Pancreas (tissue), 10 donors: ENCODE measurements around the gene CCSER1. TPM values are rescaled to one million over a fixed set of nuclear protein-coding genes. Genes with fewer than 3 reads are reported as not detected.

ENCODE experiments used
- ATAC-seq, 4 donors: fragments of 200-7000 bp; cut with Tn5 transposase; one replicate each; pipeline versions ENCODE4 v1.8.0 to v1.9.1; 2020; ENCODE audit warnings: mild to moderate bottlenecking in 4 of 4, moderate library complexity in 4 of 4
- DNase-seq, 6 donors: peaks; one replicate each; pipeline ENCODE4 v3.0.0-alpha.2; 2020
- FAIRE-seq: peaks from 2 replicates; lab custom pipeline; 2012; peaks lifted over from hg19 to GRCh38; lab: Jason Lieb, UNC
- H3K27ac ChIP-seq, 4 donors: fragments of 200-600 bp; sonication (generic); 1 replicate in 3 of 4; 2 replicates in 1 of 4; pipeline versions ENCODE4 v1.5.0 to v1.8.0; 2020
- H3K27me3 ChIP-seq, 4 donors: fragments of 200-600 bp; one replicate each; pipeline ENCODE4 v1.8.0; 2021
- H3K36me3 ChIP-seq, 3 donors: fragments of 200-600 bp; sonication (generic) in 1 of 3; one replicate each; pipeline versions ENCODE4 v1.5.0 to v1.8.0; 2020 to 2021
- H3K4me1 ChIP-seq, 3 donors: fragments of 200-600 bp; one replicate each; pipeline ENCODE4 v1.8.0; 2021
- H3K4me3 ChIP-seq, 4 donors: fragments of 200-600 bp; sonication (generic) in 2 of 4; one replicate each; pipeline versions ENCODE4 v1.5.0 to v1.8.0; 2020 to 2021
- H3K9me3 ChIP-seq, 4 donors: fragments of 200-600 bp; one replicate each; pipeline ENCODE4 v1.8.0; 2021
- WGBS, 2 donors: extraction: QIAGEN DNeasy Blood & Tissue Kit; methylation state at CpG; one replicate each; pipeline ENCODE4 v1.1.7; 2013; 5-methylcytosine and 5-hydroxymethylcytosine counted together
- intact Hi-C, 3 donors: fragments of 100-400 bp; cut with DNase I; formaldehyde crosslinking; loops; one replicate each; pipeline versions ENCODE4 v1.11.1 to v1.14.2; 2022
- polyA plus RNA-seq, 2 donors: library from polyadenylated mRNA; stranded (reverse); fragments of 200-250 nt; gene quantifications; one replicate each; pipeline ENCODE4 v1.2.3, GENCODE V29; 2013
- total RNA-seq, 6 donors: library from RNA; stranded (reverse); fragmentation: NEBNext Ultra II Directional in 4 of 6; extraction: Animal tissue kit (Norgen Biotek cat#: 25700) in 4 of 6; gene quantifications; one replicate each; pipeline versions ENCODE4 v1.2.1 to v1.2.4, GENCODE V29; 2021 to 2023
- TF ChIP-seq, protein P1 (sequence below), 4 donors: fragments of 200-600 bp; sonication (generic) in 3 of 4; IDR thresholded peaks; one replicate each; pipeline versions ENCODE4 v1.5.0 to v1.8.0; 2021; ENCODE audit warnings: antibody characterized with exemption in 4 of 4
- donor health status: healthy with polysubstance abuse.
- donor health status: DM: no; HTN: no; CAD: no; lungs with moderate emphysema.
- donor health status: DM: no; HTN: no; CAD: no.
- donor health status: control.
- donor health status: control.
- donor health status: Bipolar disorder and iron deficiency.
- donor health status: DM: yes; HTN: yes; CAD: no.
- donor health status: DM: no; HTN: no; CAD: no.
- donor health status: DM: no; HTN: no; CAD: no.
- donor health status: DM: yes; HTN: yes; CAD: no.

The CCSER1 gene
- total and polyA plus RNA-seq, 8 donors = 0.99 to 12.7 (median 5.1) TPM

DNA sequence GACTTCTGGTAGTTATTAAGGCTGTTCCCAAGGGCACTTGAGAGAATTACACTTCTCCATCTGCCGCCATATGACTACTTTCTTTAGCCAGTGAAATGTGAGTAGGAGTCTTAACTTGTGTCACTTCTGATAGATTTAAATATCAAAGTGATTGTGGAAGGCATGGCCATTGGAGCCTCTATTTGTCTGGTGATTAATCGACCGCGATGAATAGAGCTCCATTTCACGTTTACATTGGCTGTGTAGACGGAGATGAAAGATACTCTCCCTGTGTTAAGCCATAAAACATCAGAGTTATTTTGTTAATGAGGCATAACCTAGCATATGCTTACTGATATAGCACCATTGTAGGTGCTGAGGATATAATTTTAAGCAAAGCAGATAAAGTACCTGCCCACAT is 852.4 kb downstream of the CCSER1 start:
- Histone ChIP-seq H3K27ac (no peak overlapping the region), H3K4me3 (no peak overlapping the region), H3K27me3 (no peaks in the 10 kb centered on the region), H3K4me1 (no peaks in the 10 kb centered on the region), H3K9me3 (no peaks in the 10 kb centered on the region), H3K36me3 (no peaks in the 10 kb centered on the region)
- 91 to 92% methylated on average over 6 of the region's 6 CpGs for WGBS, 2 donors
- intact Hi-C loops = no loop called here
- FAIRE-seq = no peak
- TF ChIP-seq, protein P1, sequence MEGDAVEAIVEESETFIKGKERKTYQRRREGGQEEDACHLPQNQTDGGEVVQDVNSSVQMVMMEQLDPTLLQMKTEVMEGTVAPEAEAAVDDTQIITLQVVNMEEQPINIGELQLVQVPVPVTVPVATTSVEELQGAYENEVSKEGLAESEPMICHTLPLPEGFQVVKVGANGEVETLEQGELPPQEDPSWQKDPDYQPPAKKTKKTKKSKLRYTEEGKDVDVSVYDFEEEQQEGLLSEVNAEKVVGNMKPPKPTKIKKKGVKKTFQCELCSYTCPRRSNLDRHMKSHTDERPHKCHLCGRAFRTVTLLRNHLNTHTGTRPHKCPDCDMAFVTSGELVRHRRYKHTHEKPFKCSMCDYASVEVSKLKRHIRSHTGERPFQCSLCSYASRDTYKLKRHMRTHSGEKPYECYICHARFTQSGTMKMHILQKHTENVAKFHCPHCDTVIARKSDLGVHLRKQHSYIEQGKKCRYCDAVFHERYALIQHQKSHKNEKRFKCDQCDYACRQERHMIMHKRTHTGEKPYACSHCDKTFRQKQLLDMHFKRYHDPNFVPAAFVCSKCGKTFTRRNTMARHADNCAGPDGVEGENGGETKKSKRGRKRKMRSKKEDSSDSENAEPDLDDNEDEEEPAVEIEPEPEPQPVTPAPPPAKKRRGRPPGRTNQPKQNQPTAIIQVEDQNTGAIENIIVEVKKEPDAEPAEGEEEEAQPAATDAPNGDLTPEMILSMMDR (IDR thresholded peaks at IDR 0.05) = no peak
- DNase-seq = no peak
- no peak for ATAC-seq

DNA sequence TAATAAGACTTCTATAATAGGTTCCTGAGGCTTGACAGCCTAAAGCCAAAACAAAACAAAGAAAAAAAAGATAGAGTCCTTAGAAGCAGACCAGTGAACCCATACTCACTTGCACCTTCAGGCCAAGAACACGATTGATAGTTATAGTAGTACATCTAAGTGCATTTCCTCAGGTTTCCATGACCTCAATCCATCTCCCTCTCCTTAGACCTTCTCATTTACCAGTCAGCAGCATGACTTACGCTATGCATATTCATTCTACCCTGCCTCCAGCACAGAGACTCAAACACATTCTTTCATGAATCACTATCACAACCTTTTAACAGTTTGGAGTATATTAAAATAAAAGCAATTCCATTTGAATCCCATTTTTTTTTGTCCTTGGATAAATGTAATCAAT is 855.6 kb downstream of the CCSER1 start:
- Histone ChIP-seq H3K27ac (no peak overlapping the region), H3K27me3 (no peaks in the 10 kb centered on the region), H3K36me3 (no peaks in the 10 kb centered on the region), H3K9me3 (no peaks in the 10 kb centered on the region), H3K4me3 (no peak overlapping the region), H3K4me1 (no peaks in the 10 kb centered on the region)
- TF ChIP-seq, protein P1 (IDR thresholded peaks at IDR 0.05) = no peak
- WGBS, 2 donors = 74 to 80% methylated on average over 2 of the region's 2 CpGs
- DNase-seq (no peak), FAIRE-seq (no peak), ATAC-seq (peak in 1 of 4 donors; percentile 35)
- intact Hi-C loops = no loop called here

DNA sequence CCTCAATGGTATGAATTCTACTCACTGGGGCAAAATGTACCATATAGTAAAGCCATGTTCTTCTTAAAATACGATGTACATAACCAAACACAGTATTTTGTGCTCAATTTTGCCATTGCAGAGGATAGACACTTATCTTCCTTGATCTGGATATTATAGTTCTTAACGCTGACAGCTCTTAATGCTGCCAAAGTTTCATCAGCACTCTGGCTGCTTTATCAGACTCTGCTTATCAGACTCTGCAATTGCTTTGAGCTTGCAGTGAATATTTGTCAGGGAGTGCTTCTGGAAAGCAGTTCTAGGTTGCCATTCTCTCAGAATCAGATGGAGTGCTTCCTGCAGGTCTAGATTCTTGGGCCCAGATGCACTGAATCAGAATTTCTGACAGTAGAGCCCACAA is 863.1 kb downstream of the CCSER1 start:
- TF ChIP-seq, protein P1 (IDR thresholded peaks at IDR 0.05) = no peak
- Histone ChIP-seq H3K4me1 (no peaks in the 10 kb centered on the region), H3K36me3 (no peaks in the 10 kb centered on the region), H3K9me3 (no peaks in the 10 kb centered on the region), H3K27me3 (no peaks in the 10 kb centered on the region), H3K27ac (no peak overlapping the region), H3K4me3 (no peak overlapping the region)
- FAIRE-seq (no peak), DNase-seq (no peak), ATAC-seq (no peak)
- WGBS, 2 donors = 50 to 51% methylated on average over 2 of the region's 2 CpGs
- intact Hi-C loops = no loop called here

DNA sequence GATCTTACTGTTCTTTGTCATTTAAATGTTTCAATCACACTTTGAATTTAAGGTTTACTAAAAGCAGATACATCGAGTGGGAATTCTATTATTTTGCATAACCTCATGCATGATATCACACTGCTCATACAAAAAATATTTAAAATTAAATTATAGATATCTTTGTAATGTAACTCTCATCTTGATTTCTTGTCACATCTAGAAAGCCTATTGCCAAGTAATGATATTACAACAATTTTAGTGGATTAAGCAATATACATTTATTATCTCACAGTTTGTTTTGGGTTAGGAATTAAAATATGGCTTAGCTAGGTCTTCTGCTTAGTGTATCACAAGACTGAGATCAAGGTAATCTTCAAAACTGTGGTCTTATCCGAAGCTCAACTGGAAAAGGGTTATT is 865.0 kb downstream of the CCSER1 start:
- Histone ChIP-seq H3K36me3 (no peaks in the 10 kb centered on the region), H3K27me3 (no peaks in the 10 kb centered on the region), H3K9me3 (no peaks in the 10 kb centered on the region), H3K4me1 (no peaks in the 10 kb centered on the region), H3K4me3 (no peak overlapping the region), H3K27ac (no peak overlapping the region)
- ATAC-seq = no peak
- intact Hi-C loops = no loop called here
- TF ChIP-seq, protein P1 (IDR thresholded peaks at IDR 0.05) = no peak
- no peak for DNase-seq
- 77 to 85% methylated on average over 2 of the region's 2 CpGs for WGBS, 2 donors
- no peak for FAIRE-seq

DNA sequence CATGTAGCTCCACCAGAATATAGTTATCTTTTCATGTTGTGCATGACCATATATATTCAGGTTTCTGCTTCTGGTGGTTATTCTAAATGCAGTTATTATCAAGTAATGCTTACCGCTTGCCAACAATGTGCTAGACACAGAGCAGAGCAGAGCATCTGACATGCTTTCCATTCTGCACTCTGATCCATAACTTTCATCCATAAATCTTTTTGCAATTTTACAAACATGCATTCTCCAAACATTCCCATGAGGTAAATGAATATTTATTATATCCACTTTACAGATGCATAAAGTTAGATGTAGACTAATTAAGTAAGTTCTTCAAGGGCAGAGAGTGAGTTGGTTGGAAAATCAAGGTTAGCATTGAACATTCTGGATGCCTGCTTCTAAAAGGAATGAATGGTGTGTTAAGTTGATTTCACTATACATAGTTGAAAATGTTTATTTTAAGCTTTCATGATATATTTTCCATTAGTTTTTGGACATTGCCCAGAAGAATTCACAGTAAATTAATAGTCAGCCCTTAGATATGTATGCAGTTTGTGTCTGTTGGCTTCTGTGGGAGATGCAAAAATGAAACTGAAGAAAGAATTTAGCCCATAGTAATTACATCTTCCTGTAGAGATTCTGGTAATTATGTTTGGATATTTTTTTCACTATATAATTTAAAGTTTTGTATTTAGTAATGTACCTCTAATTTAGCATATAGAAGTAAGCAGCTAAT is 867.8 kb downstream of the CCSER1 start:
- no peak for DNase-seq
- no peak for FAIRE-seq

More for the DNA sequence above, 867.8 kb downstream of the CCSER1 start:
- ATAC-seq = no peak
- no peak overlapping the region for H3K27ac ChIP-seq
- no peaks in the 10 kb centered on the region for H3K4me1 ChIP-seq
- 89 to 97% methylated on average over 1 of the region's 1 CpG for WGBS, 2 donors
- H3K36me3 ChIP-seq = no peaks in the 10 kb centered on the region
- no peak overlapping the region for H3K4me3 ChIP-seq
- no peaks in the 10 kb centered on the region for H3K27me3 ChIP-seq
- TF ChIP-seq, protein P1 (IDR thresholded peaks at IDR 0.05) = no peak
- intact Hi-C loops = no loop called here
- no peaks in the 10 kb centered on the region for H3K9me3 ChIP-seq
